ENCODE results near the gene SRGAP2C. TPM values are rescaled to one million over a fixed set of nuclear protein-coding genes. Genes with fewer than 3 reads are reported as not detected.
"Not testable (repeated sequence)": the region's sequence is repeated elsewhere in the genome, so short reads cannot be mapped to it uniquely, and the experiment has no call there.

The SRGAP2C gene
- total and polyA plus RNA-seq, 11 donors, result 2.2 to 23.2 (median 7.7) TPM

GRCh38 chr1:121332141-121332540, 147.4 kb downstream of the SRGAP2C start:
- H3K27me3 ChIP-seq; intact Hi-C loops (cut with DNase I); H3K4me3 ChIP-seq; ATAC-seq; H3K9me3 ChIP-seq; H3K36me3 ChIP-seq; H3K27ac ChIP-seq; DNase-seq; H3K4me1 ChIP-seq: not testable (repeated sequence)

GRCh38 chr1:121332599-121333562, 148.1 kb downstream of the SRGAP2C start:
- H3K4me1 ChIP-seq; H3K4me3 ChIP-seq; H3K27me3 ChIP-seq; intact Hi-C loops (cut with DNase I); DNase-seq; H3K9me3 ChIP-seq; ATAC-seq; H3K27ac ChIP-seq; H3K36me3 ChIP-seq: not testable (repeated sequence)
- WGBS, 4 donors, result no CpG with 5 or more reads among the region's 8 CpGs

GRCh38 chr1:121337958-121338357, 153.2 kb downstream of the SRGAP2C start:
- DNase-seq; H3K27ac ChIP-seq; H3K36me3 ChIP-seq; H3K27me3 ChIP-seq; intact Hi-C loops (cut with DNase I); H3K9me3 ChIP-seq; H3K4me1 ChIP-seq; H3K4me3 ChIP-seq: not testable (repeated sequence)
- ATAC-seq, result peak in 2 of 4 donors; percentile 10 to 42
- no CpG with 5 or more reads among the region's 1 CpG for WGBS, 4 donors

- H3K36me3 ChIP-seq; intact Hi-C loops (cut with DNase I); DNase-seq; ATAC-seq; H3K27ac ChIP-seq; H3K9me3 ChIP-seq; H3K4me3 ChIP-seq; H3K27me3 ChIP-seq; H3K4me1 ChIP-seq: not testable (repeated sequence)
- no CpG with 5 or more reads among the region's 2 CpGs for WGBS, 4 donors
Measured at GRCh38 chr1:121339611-121340010, 154.8 kb downstream of the SRGAP2C start.

- H3K4me1 ChIP-seq; H3K27ac ChIP-seq; ATAC-seq; H3K4me3 ChIP-seq; H3K9me3 ChIP-seq; H3K27me3 ChIP-seq; DNase-seq; H3K36me3 ChIP-seq; intact Hi-C loops (cut with DNase I): not testable (repeated sequence)
- 95 to 100% (median 100%) methylated on average over 1 to 2 of the region's 3 CpGs for WGBS, 4 donors
Measured at GRCh38 chr1:121343311-121343906, 158.6 kb downstream of the SRGAP2C start.

- ATAC-seq; H3K27ac ChIP-seq; H3K9me3 ChIP-seq; H3K27me3 ChIP-seq; intact Hi-C loops (cut with DNase I); DNase-seq; H3K4me1 ChIP-seq; H3K36me3 ChIP-seq; H3K4me3 ChIP-seq: not testable (repeated sequence)
- WGBS, 4 donors, result no CpG with 5 or more reads among the region's 3 CpGs
Measured at GRCh38 chr1:121344355-121344754, 159.6 kb downstream of the SRGAP2C start.

- H3K4me1 ChIP-seq; DNase-seq; H3K27ac ChIP-seq; H3K36me3 ChIP-seq; H3K9me3 ChIP-seq; intact Hi-C loops (cut with DNase I); H3K27me3 ChIP-seq; H3K4me3 ChIP-seq: not testable (repeated sequence)
- 65 to 83% (median 73%) methylated on average over 1 to 3 of the region's 3 CpGs for WGBS, 4 donors
- ATAC-seq, result peak in 3 of 4 donors; percentile 36 to 76 (median 63)
Measured at GRCh38 chr1:121346654-121347053, 161.9 kb downstream of the SRGAP2C start.

- H3K27ac ChIP-seq; H3K9me3 ChIP-seq; H3K4me1 ChIP-seq; H3K4me3 ChIP-seq; DNase-seq; intact Hi-C loops (cut with DNase I); H3K27me3 ChIP-seq; H3K36me3 ChIP-seq; ATAC-seq: not testable (repeated sequence)
- 70 to 100% (median 80%) methylated on average over 1 to 4 of the region's 5 CpGs for WGBS, 4 donors
Measured at GRCh38 chr1:121347476-121347875, 162.7 kb downstream of the SRGAP2C start.

GRCh38 chr1:121348115-121348514, 163.3 kb downstream of the SRGAP2C start:
- H3K9me3 ChIP-seq; ATAC-seq; H3K4me3 ChIP-seq; H3K36me3 ChIP-seq; DNase-seq; intact Hi-C loops (cut with DNase I); H3K4me1 ChIP-seq; H3K27me3 ChIP-seq; H3K27ac ChIP-seq: not testable (repeated sequence)
- WGBS, 4 donors, result no CpG with 5 or more reads among the region's 1 CpG

GRCh38 chr1:121349332-121349967, 164.7 kb downstream of the SRGAP2C start:
- H3K4me1 ChIP-seq; H3K27me3 ChIP-seq; intact Hi-C loops (cut with DNase I); H3K4me3 ChIP-seq; H3K36me3 ChIP-seq; H3K27ac ChIP-seq; H3K9me3 ChIP-seq; DNase-seq; ATAC-seq: not testable (repeated sequence)
- 100% methylated on average over 1 of the region's 4 CpGs; no CpG with 5 or more reads in 2 of the 4 donors for WGBS, 4 donors
